ENCODE data around the gene DPP3.

GRCh38 chr11:66473167-66473566 is 7.1 kb upstream of the DPP3 start:
- TF ChIP-seq POLR2A (IDR thresholded peaks at IDR 0.05) (no peak), POLR2AphosphoS5 (IDR thresholded peaks at IDR 0.05) (no peak)

Data from suprapubic skin (tissue), 4 donors.